C4-2B (cell line): Measurements from ENCODE around the gene PHLPP1.

Experiments used
- H3K27ac ChIP-seq: fragments of 450-650 bp; 2 replicates; pipeline ENCODE4 v1.5.1; 2017
- CTCF ChIP-seq: fragments of 450-650 bp; conservative IDR thresholded peaks from 2 replicates; pipeline ENCODE4 v1.5.1; 2017; ENCODE audit warnings: mild to moderate bottlenecking
- ZFX ChIP-seq: fragments of 450-650 bp; IDR thresholded peaks from 2 replicates; pipeline ENCODE4 v1.6.1; 2017

The PHLPP1 gene

GRCh38 chr18:62788111-62788510 lies 72.8 kb downstream of the PHLPP1 start:
- TF ChIP-seq ZFX (no peak), CTCF (no peak)
- H3K27ac ChIP-seq: no peak overlapping the region

GRCh38 chr18:62788876-62789275 lies 73.5 kb downstream of the PHLPP1 start:
- no peak for TF ChIP-seq CTCF
- TF ChIP-seq ZFX: no peak

GRCh38 chr18:62790871-62791772 lies 75.8 kb downstream of the PHLPP1 start:
- TF ChIP-seq ZFX (no peak), CTCF (no peak)
- no peak overlapping the region for H3K27ac ChIP-seq

More at GRCh38 chr18:62788876-62789275, 73.5 kb downstream of the PHLPP1 start:
- no peak overlapping the region for H3K27ac ChIP-seq

GRCh38 chr18:62792016-62792415 lies 76.7 kb downstream of the PHLPP1 start:
- TF ChIP-seq CTCF (no peak), ZFX (no peak)
- H3K27ac ChIP-seq: no peak overlapping the region

GRCh38 chr18:62795813-62796212 lies 80.5 kb downstream of the PHLPP1 start:
- TF ChIP-seq ZFX (no peak), CTCF (no peak)

GRCh38 chr18:62796216-62796621 lies 80.9 kb downstream of the PHLPP1 start:
- no peak for TF ChIP-seq CTCF
- no peak for TF ChIP-seq ZFX
- no peak overlapping the region for H3K27ac ChIP-seq

More at GRCh38 chr18:62795813-62796212, 80.5 kb downstream of the PHLPP1 start:
- H3K27ac ChIP-seq: no peak overlapping the region

- no peak overlapping the region for H3K27ac ChIP-seq
- TF ChIP-seq ZFX (no peak), CTCF (no peak)
Measured at GRCh38 chr18:62797329-62797728, 82.0 kb downstream of the PHLPP1 start.
